ENCODE results near the gene FGF6. TPM values are rescaled to one million over a fixed set of nuclear protein-coding genes. Genes with fewer than 3 reads are reported as not detected.

FGF6 gene
- total RNA-seq, 1 donor from 2014 or later: not detected

DNA sequence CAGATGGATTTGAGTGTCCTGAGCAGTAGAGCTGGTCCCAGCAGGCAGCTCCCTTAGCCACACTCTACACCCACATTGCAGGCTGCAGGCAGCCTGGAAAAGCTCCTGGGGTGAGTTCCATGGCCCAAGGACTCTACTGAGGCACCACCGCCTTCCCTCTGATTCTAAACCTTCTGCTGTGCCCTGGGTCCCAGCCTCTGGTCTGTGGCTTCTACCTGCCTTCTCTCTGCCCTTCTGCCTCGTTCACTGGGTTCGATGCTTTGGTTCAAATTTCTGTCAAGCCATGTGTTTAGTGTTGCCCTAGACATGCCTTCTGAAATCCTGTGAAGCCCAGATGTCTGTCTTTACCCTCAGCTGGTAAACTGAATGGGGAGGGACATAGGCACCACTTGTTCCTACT, 1.5 kb upstream of the FGF6 start:
- DNase-seq: no peak

DNA sequence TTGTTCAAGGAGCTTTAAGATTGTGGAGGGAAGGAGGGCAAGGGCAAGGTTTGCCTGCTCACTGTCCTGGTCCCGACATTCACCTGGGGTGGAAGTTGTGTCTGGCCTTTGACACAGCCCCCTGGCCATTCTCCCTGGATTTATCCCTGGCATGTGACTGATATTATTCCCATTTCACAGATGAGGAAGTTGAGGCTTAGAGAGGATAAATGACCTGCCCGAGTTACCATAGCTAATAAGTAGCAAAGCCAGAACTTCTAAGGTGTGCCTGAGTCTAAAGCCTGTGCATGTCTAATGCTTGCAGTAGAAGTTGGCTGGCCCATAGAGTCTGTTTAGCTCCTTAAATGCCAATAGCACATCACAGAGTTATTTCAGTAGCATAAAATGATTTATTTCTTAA, 720 bp upstream of the FGF6 start:
- DNase-seq: no peak

DNA sequence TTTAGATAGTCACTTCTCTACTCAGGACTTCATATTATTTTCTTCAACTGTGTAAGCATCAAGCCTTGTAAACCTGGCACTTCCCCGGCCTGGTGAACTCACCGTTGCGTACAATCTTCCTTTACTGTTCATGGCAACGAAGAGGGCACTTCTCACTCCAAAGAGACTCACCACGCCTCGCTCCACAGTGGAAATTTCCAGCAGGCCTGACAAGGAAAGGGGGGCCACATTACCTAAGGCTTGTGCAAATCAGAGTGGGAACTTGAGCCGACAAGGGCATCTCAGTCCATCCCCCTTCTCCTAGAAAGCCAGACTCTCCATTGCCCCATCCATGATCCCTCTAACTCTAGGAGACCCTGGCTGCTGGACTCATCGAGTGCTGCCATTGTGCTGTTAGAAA, 1.6 kb downstream of the FGF6 start:
- no peak for DNase-seq

DNA sequence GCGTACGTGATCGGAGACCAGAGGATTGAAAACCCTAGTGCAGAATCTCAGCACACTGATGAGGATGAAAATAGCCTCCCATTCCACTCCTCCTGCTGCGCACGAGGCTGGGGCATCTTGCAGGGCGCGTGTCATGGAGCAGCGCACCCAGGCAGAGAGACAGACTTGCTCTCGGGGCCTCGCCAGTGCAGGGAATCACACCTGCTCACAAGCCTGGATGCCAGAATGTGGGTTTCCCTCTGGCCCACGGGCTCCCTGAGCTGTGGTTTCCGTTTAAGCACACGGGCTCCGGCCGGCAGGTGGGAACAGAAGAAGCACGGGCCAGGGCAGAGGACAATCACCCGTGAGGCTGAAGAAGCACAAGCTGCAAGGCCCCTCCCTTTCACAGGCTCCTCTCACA, 2.0 kb downstream of the FGF6 start:
- no peak for DNase-seq

DNA sequence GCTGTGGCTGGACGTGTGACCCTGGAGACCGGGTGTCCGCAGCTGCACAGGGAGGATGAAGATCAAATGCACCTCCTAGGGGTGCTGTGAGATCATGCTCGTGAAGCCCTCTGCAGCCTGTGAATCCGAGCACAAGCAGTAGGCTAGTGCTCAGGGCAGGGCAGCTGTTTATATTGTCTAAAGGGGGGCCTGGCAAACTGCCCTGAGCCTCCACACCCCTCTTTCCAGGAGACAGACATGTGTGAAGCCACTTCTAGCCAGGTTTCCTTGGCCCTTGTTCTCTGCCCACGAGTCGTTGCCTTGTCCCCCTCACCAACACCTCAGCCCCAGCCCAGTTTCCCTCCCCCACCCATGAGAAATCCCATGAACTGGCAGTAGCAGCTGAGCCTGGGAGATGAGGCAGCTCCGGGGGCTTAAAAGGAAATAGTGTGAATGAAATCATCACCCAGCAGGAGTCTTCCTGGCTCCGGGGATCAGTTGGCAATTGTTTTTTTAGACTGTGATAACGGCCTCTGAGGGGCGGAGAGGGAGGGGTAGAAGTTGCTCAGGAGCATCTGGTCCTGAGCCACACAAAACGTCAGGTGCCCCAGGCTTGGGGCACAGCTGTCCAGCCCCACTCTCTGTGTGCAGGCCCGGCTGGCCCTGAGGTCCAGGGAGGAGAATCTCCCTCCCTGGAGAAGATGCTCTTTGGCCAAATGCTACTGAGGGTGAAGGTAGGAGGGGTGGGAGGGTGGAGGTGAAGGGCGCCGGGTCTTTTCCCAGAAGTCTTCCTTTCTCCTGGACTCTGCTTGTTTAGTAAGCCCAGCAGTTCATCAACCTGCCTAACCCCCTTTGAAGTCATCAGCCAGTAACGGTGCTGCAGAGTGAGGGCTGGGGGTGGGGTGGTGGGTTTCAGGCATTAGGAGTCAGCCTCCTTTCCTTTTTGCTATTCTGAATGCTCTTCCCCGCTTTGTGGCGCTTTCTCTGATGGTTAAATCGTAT, 4.0 kb downstream of the FGF6 start:
- no peak for DNase-seq

DNA sequence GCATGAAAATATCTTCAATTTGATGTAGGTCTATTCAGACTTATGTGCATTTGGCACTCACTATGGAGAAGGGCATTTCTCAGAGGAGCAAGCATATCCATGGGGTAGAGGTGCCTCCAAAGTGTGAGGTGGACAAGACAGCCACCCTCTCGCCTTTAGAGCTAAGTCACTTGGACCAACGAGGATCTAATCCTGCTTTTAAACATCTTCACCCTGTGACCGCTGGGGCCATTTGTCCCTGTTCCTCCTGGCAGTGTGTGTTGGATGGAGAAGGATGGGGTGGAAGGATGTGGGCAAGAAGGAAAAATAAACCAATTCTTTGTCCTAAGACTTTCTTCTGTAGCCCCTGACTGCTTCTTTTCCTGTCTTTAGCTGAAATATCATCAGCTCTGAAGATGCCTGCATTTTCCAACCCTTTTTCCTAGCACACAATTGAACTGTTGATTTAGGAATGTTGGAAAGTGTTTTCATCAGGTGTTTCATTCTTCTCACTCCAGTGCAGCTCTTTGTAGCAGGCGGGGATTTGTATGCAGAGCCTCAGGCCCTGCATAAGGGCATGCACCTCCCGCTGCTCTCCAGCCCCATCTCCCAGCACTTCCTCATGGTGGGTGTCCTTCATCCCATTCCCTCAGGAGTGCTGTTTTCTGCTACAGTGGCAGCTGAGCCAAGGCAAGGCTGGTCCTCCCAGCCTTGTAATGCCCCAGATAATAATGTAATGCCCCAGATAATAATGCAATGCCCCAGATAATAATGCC, 5.3 kb downstream of the FGF6 start:
- no peak for DNase-seq

DNA sequence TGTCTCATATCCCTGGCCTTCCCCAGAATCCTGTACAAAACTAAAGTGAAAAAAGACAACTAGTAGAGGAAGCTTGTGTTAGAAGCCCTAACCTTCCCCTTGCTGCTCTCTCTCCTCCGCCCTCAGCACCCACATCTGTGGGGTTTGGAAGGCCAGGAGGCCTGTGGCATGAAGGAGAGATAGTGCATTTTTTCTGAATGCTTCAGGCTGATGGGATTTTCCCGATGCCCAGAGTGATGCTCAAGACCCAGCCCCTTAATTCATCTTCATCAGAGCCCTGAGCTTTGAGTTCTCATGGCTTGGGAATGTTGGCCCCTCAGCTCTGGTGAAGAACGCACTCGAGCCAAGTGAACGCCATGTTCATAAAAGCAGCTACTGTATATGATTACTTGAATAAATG, 5.9 kb downstream of the FGF6 start:
- no peak for DNase-seq

DNA sequence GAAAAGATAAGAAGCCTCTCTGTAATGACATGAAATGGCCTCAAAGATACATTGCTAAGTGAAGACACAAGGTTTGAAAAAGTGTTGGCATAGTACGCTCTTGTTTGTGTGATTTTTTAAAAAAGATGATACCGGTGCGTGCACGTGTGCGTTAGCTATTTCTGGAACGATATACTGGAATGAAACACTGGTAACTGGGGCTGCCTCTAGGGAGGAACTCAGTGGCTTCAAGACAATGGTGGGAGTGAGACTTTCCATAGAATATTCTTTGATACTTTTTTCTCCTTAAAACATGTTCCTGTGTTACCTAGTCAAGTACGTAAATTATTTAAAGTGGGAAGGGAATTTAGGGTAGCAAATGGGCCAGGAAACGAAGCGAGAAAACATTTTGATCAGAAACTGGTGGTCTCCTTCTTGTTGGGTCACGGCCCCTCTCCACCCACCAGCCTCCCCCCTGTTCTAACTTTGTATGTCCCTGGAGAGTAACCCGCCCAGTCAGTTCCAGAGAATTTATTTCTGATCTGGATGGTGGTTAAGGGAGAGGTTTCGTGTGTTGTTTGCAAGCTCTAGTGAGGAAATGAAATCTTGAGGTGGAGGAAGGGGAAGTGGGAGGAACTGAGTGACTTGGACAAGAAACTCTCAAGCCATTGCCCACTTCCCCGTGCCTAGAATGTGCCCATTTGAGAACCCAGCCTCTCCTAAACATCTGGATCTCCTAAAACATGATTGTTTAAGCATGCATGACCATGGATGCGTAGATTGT, 6.6 kb downstream of the FGF6 start:
- no peak for DNase-seq

DNA sequence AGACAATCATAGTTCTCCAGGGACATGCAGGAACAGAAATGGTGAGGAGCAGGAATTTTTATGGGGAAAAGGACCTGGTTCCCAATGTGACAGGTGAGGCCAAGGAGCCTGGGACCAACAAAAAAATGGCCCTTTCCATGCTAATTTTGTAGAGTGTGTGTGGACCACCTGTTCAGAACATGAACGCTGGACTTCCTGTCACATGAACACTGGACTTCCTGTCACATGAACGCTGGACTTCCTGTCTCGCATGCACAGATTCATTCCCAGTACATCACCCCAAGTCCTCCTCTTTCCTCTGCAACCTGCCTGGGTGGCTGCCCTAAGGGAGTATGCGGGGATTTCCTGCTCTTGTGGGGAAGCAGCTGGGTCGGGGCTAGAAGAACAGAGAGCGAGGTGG, 10.1 kb downstream of the FGF6 start:
- no peak for DNase-seq

DNA sequence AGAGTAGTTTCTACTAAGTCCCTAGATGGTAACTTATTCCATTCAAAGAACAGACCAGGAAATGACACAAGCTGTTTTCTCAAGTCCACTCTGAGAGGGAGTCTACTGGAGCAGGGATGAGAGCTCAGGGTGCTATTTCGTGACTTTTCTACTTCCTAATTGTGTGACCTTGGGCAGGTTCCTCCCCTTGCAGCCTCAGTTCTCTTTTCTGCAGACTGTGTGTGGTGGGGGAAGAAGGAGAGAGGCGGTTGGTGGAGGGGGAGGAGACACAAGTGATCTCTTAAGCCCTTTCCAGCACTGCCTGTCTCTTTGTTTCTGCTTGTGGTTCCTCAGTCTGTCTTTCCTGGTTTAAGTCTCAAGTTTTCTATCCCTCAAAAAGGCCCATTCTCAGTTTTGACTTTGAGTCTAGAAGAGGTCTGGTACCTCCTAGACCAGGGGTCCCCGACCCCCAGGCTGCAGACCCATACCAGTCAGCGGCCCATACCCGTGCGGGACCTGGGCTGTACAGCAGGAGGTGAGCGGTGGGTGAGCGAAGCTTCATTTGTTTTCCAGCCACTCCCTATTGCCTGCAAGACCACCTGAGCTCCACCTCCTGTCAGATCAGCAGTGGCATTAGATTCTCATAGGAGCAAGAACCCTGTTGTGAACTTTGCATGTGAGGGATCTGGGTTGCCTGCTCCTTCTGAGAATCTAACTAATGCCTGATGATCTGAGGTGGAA, 10.7 kb downstream of the FGF6 start:
- no peak for DNase-seq

DNA sequence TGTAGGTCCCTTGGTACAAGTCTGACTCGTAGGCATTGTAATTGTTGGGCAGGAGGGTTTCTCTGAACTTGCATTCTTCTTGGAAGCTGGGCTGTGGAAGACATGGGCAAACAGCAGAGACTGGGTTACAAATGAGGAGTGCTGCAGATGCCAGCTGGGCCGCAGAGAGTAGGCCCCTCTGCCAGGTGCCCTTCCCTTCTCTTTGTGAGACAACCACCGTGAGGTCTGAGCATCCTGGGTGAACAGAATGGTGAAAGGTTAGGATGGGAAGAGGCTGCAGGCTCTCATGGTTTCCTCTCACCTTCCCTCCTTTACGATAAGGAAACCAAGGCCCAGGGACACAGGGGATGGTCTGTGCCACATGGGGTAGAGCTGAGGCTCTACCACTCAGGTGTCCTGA, 11.3 kb downstream of the FGF6 start:
- DNase-seq: no peak

DNA sequence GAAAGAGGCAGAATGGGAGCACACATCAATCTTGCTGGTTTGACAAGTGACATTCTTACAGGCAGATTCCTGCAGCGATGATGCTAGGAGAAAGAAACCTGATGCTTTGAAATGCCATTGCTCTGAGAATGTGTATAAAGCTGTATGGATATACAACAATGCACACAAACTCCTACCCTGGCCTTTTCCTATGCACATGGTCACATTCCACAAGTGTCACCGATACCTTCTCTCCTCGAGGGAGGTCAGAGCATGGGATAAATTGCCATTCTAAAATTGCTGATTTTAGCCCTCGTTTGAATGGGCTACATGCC, 11.9 kb downstream of the FGF6 start:
- DNase-seq: no peak

DNA sequence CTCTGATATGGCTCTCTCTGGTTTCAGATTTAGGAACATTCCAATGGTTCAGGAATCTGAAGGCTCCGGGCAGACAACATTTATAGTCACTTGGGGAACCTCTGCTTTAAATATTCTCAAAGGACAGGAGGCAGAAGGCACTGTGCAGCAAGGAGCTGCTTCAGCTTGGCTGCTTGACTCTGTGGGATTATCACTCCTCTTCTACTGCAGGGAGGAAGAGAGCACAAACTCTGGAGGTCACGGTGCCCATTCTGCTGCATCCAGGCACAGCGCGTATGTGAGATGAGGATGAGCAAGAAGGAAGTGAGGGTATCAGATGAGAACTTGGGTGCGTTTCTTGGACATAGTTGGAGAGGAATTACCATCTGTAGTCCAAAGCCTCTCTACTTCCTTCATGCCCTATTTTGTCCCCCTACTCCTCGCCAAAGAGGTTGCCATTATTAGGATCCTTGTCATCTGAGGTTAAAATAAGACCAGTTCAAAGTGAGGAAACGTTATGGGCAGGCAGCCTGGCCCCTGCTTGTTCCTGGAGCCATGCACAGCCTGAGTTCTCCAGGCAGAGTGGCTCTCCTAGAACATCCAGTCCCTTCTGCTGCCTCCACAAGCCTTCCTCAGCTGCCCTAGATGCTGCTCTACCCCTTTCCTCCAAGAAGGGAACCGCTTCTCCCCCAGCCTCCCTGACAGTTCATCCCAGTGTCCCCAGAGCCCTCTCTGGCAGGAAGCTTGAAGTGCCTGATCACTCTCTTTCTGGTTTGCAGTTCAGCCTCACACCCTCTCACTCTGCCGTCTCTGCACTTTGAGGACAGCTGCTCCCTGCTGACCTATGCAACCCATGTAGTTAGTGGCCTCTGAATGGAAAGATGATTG, 12.5 kb downstream of the FGF6 start:
- DNase-seq: no peak

DNA sequence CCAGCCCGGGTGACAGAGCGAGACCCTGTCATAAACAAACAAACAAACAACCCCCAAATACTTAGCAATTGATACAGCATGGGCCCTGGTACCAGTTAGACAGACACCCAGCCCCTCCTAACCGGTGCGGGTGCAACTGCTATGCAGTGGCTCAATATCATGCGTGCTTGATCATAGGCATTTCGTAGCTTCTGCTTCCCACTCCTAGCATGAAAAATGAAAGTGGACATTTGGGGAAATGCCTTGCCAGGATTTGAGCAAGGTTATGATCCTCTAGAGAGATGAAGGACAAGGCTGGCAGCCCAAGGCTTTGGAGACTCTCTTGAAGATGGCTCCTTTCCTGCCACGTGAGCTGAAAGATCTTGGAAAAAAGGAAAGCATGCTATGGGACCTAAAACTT, 13.7 kb downstream of the FGF6 start:
- no peak for DNase-seq

DNA sequence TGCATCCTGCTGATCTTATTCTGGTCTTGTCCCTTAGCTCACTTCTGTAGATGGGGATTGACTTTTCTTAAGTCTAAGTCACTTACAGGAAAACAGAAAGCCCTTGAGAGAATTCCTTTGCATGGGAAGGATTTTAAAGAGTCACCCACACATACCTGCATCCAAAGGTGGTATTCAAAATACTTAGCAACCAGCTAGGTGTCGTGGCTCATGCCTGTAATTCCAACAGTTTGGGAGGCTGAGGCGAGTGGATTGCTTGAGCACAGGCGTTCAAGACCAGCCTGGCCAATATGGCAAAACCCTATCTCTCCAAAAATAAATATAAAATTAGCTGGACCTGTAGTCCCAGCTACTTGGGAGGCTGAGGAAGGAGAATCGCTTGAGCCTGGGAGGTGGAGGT, 14.2 kb downstream of the FGF6 start:
- no peak for DNase-seq

DNA sequence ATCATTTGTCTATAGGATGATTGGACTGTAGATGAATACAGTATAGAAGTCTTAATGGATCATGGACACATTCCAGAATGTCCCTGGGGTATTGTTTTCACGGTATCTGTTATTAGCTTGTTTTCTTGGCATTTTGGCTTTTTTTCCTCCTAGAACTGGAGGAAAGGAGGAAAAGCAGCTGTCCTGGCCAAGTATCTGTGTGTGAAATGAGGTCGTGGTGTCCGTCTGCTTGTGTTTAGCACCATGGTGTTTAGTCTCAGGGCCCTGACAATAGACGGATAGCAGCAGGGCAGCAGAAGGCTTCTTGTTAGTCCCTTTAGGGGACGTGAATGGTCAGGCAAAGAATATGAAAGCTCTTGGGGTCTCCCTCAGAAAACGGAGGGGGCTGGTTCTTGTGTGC, 21.2 kb downstream of the FGF6 start:
- no peak for DNase-seq

DNA sequence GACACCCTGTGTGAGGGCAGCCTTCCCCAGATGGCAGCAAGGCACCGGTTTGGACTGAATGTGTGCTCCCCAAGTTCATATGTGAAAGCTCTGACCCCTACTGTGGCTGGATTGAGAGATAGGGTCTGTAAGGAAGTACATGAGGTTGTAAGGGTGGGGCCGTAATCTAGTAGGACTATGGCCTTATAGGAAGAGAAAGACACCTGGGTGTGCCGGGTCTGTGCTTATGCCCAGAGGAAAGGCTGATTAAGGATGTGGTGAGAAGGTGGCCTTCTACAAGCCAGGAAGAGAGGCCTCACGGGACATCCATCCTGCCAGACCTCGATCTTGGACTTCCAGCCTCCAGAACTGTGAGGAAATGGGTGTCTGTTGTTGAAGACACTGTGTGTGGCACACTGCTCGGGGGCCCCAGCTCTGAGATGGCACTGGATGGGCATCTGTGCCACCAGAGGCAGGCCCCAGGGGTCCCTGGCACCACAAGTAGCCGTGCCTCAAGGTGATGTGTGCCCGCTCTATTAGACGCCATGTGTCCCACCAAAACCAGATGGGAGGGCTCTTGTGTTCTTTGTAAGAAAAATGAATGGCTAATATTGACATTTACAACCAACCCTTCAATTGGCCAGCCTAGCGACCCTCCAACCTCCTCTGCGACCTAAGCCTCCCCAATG, 22.0 kb downstream of the FGF6 start:
- no peak for DNase-seq

DNA sequence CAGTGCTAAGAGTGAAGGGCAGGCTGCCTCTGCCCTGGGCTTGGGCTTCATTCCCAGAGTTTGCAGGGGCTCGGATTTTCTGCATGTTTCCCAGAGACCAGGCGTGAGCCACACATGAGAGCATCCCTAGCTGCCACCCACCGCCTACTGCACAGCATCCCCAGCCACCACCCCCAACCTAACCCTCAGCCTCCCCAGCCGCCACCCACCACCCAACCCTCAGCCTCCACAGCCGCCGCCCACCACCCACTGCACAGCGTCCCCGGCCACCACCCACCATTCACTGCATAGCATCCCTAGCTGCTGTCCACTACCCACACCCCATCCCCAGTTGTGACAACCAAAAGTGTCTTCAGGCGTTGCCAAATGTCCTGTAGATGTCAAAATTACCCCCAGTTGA, 22.6 kb downstream of the FGF6 start:
- no peak for DNase-seq

DNA sequence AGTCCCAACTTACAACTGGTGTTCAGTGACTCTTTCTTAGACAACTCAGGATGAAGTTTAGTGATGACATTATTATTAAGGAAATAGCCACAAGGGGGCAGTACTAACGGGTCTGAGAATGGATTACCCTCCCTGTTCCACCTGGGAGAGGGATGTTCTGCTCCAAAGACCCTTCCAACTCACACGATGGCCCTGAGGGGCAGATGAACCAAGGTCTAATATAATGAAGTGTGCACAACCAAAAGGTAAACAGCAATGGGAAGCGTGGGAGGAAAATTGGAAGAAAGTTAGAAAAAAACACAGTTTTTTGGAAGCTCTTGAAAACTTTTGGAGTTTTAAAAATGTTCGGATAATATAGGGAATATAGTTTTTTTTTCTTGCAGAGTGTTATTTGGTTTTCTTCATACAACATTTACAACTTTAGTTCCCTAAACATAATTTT, 24.0 kb downstream of the FGF6 start:
- DNase-seq: no peak

DNA sequence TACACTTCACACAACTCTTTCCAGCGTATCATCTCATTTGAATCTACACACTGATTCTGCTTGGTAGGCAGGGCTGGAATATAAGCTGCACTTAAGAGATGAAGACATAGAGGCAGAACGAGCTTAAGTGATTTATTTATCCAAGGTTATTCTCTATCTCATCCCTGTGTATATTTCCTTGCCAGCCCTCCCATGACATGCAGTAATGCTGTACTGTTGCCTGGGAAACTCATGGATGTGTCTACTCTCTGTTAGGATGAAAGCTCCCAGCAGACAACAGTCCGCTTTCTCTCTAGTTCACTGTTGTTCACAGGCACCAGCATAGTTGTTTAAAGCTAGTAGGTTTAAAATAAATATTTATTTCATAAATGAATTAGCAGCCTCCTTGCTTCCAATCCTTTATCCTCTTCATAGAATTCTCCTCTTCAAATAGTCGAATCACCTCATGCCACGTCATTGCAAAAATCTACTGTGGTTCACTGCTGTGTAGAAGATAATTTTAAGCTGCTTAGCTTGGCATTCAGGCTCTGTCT, 25.4 kb downstream of the FGF6 start:
- no peak for DNase-seq

DNA sequence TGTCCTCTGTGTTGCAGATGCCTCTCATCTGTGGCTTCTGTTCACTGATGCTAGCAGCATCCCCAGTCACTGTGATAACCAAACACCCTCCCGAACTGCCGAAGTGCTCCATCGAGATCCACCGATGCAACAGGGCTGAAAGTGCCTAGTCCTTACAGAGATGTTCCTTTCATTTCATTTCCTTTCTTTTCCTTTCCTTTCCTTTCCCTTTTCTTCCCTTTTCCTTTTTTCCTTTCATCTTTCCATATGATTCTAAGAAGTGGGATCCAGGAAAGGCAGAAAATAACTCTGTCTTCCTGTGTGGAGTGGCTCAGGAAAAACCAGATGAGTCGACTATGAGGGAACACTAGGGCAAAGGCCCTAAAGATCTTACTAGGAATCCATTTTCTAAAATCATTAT, 26.7 kb downstream of the FGF6 start:
- DNase-seq: no peak
